Transverse colon (tissue), 4 donors: ENCODE measurements around the gene PI4KA.

Experiments
- CTCF ChIP-seq, 5 experiments: fragments of 200-600 bp in 3 of 5; fragments of 450-650 bp in 2 of 5; sonication (generic) in 3 of 5; IDR thresholded peaks; 1 replicate in 2 of 5; 2 replicates in 3 of 5; pipeline ENCODE4 v1.5.1; 2016 to 2017; ENCODE audit warnings: antibody characterized with exemption in 5 of 5, inconsistent platforms in 3 of 5, mild to moderate bottlenecking in 2 of 5, moderate library complexity in 1 of 5
- EP300 ChIP-seq: sonication (generic); formaldehyde crosslinking; IDR thresholded peaks from one replicate; pipeline ENCODE4 v1.6.1; 2017; ENCODE audit warnings: antibody characterized with exemption, low read depth
- POLR2A ChIP-seq: fragments of 450-650 bp; IDR thresholded peaks from one replicate; pipeline ENCODE4 v1.6.1; 2016; ENCODE audit warnings: antibody characterized with exemption, mild to moderate bottlenecking, moderate library complexity
- POLR2AphosphoS5 ChIP-seq, 3 donors: sonication (generic); formaldehyde crosslinking; IDR thresholded peaks; one replicate each; pipeline ENCODE4 v1.6.1; 2016; ENCODE audit warnings: antibody characterized with exemption in 3 of 3

GRCh38 chr22:20749453-20749852 is 109.2 kb downstream of the PI4KA start:
- TF ChIP-seq CTCF (IDR thresholded peaks at IDR 0.05) = no peak
- no peak for TF ChIP-seq POLR2A
- no peak for TF ChIP-seq EP300
- no peak for TF ChIP-seq POLR2AphosphoS5 (IDR thresholded peaks at IDR 0.05)
